ENCODE results near the gene CACNB2. TPM values are rescaled to one million over a fixed set of nuclear protein-coding genes. Genes with fewer than 3 reads are reported as not detected.

Gene CACNB2
- polyA plus RNA-seq, 1 of the 3 experiments (the other 2 are of a cell fraction) = 0.74 TPM

- no peak for TF ChIP-seq FOSL2 (IDR thresholded peaks at IDR 0.05; ENCODE audit: borderline replicate concordance, low read depth)
- no peak for TF ChIP-seq ELF1 (IDR thresholded peaks at IDR 0.05)
These were observed 7.2 kb upstream of the CACNB2 start (continued) for GRCh38 chr10:18133046-18133445.

DNA sequence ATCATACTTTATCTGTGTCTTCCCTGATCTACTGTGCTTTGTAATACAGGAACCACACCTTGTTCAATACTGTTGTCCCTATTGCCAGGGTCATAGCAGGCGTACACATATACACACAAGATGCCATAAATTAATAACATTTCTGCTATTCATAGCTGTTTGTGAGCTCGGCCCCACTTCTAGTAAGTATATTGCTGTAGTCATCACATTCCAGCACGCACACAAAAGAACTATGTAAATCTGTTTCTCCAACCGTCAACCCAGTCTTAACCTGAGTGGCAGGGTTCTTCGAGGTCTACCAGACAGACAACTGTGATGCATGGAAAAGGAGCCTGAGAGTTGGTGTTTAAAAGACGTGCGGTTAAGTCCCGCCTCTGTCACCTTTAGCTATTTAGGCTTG, 5.7 kb upstream of the CACNB2 start:
- Histone ChIP-seq H3F3A (replicated peaks; ENCODE audit: insufficient read depth) (no peaks in the 10 kb centered on the region), H3K27me3 (ENCODE audit: insufficient read depth) (peaks cover 3% of the 10 kb centered on the region; the same call in 1 of the 2 replicates), H3K79me2 (ENCODE audit: insufficient read depth) (no peaks in the 10 kb centered on the region), H3K27ac (ENCODE audit: low read depth in 2 of 2, low read length in 1 of 2) (no peak overlapping the region), H3K4me3 (ENCODE audit: low read depth in 2 of 2, low read length in 1 of 2) (no peak overlapping the region), H2AFZ (ENCODE audit: low read depth) (no peak overlapping the region), H3K9me2 (no peaks in the 10 kb centered on the region), H3K36me3 (replicated peaks in 1 of 2; ENCODE audit: control insufficient read depth in 1 of 2, insufficient read depth in 2 of 2, low read length in 1 of 2) (no peaks in the 10 kb centered on the region), H3K4me1 (ENCODE audit: control insufficient read depth in 1 of 2, insufficient read depth in 2 of 2, low read depth in 1 of 2, low read length in 1 of 2) (peaks cover 0 to 4% of the 10 kb centered on the region in 2 experiments; a peak in 2 of 4 replicates), H4K20me1 (ENCODE audit: insufficient read depth) (no peaks in the 10 kb centered on the region), H3K4me2 (no peak overlapping the region), H3K9me3 (no peaks in the 10 kb centered on the region), H3K9ac (no peak overlapping the region)
- WGBS (ENCODE audit: low lambda C conversion rate) = 77% methylated on average over 8 of the region's 8 CpGs
- no peak for TF ChIP-seq RAD21 (IDR thresholded peaks at IDR 0.05; ENCODE audit: low read length)
- TF ChIP-seq GABPA (IDR thresholded peaks at IDR 0.05; ENCODE audit: low read depth) = no peak
- no peak for TF ChIP-seq CHD2 (IDR thresholded peaks at IDR 0.05; ENCODE audit: low read length, partially characterized antibody)
- no peak for TF ChIP-seq MEF2A (IDR thresholded peaks at IDR 0.05; ENCODE audit: borderline replicate concordance, low read depth)
- TF ChIP-seq, protein P1, sequence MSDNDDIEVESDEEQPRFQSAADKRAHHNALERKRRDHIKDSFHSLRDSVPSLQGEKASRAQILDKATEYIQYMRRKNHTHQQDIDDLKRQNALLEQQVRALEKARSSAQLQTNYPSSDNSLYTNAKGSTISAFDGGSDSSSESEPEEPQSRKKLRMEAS (IDR thresholded peaks at IDR 0.05; ENCODE audit: low read depth) = no peak
- no peak for TF ChIP-seq RCOR1 (IDR thresholded peaks at IDR 0.05; ENCODE audit: low read length)
- POLR2A ChIA-PET = no interaction called here
- no peak for DNase-seq
- CTCF ChIA-PET = interaction anchor here (1.0 to 1.3 kb wide), 3 partner anchors 8 to 104 kb away, joined by 3 read pairs; no protein-coding TSS in a partner anchor

- CTCF ChIA-PET = interaction anchor here (1.0 kb wide), 1 partner anchor 8 kb away, joined by 3 read pairs; no protein-coding TSS in a partner anchor
These were observed 5.3 kb upstream of the CACNB2 start for GRCh38 chr10:18134921-18135320.

More at GRCh38 chr10:18134921-18135320, 5.3 kb upstream of the CACNB2 start:
- H3K4me2 ChIP-seq = no peak overlapping the region
- no peak overlapping the region for H2AFZ ChIP-seq (ENCODE audit: low read depth)
- H3K9me2 ChIP-seq = no peaks in the 10 kb centered on the region
- TF ChIP-seq EZH2phosphoT487 (IDR thresholded peaks at IDR 0.05; ENCODE audit: borderline replicate concordance, low read depth) = no peak
- no peak for TF ChIP-seq TEAD4 (IDR thresholded peaks at IDR 0.05; ENCODE audit: borderline replicate concordance, insufficient read depth)
- TF ChIP-seq CHD2 (IDR thresholded peaks at IDR 0.05; ENCODE audit: low read length, partially characterized antibody) = no peak
- no peak for TF ChIP-seq TCF12 (IDR thresholded peaks at IDR 0.05)
- TF ChIP-seq RCOR1 (IDR thresholded peaks at IDR 0.05; ENCODE audit: low read length) = no peak
- no peak for TF ChIP-seq EP300 (IDR thresholded peaks at IDR 0.05; ENCODE audit: borderline replicate concordance in 1 of 2, low read depth in 1 of 2, low read length in 1 of 2)
- TF ChIP-seq GABPA (IDR thresholded peaks at IDR 0.05; ENCODE audit: low read depth) = no peak
- TF ChIP-seq USF1 (IDR thresholded peaks at IDR 0.05; ENCODE audit: borderline replicate concordance, low read depth) = no peak
- TF ChIP-seq, protein P1 (IDR thresholded peaks at IDR 0.05; ENCODE audit: low read depth) = no peak
- TF ChIP-seq YY1 (IDR thresholded peaks at IDR 0.05; ENCODE audit: low read depth) = no peak
- no peak for TF ChIP-seq FOXM1 (IDR thresholded peaks at IDR 0.05; ENCODE audit: low read depth)
- no peak for TF ChIP-seq MEF2A (IDR thresholded peaks at IDR 0.05; ENCODE audit: borderline replicate concordance, low read depth)
- TF ChIP-seq PBX3 (IDR thresholded peaks at IDR 0.05) = no peak
- no peak overlapping the region for H3K9ac ChIP-seq
- DNase-seq = no peak
- no peak overlapping the region for H3K27ac ChIP-seq (ENCODE audit: low read depth in 2 of 2, low read length in 1 of 2)
- WGBS (ENCODE audit: low lambda C conversion rate) = 62% methylated on average over 4 of the region's 4 CpGs
- peaks cover 3 to 4% of the 10 kb centered on the region in 2 experiments; a peak in 2 of 4 replicates for H3K4me1 ChIP-seq (ENCODE audit: control insufficient read depth in 1 of 2, insufficient read depth in 2 of 2, low read depth in 1 of 2, low read length in 1 of 2)
- POLR2A ChIA-PET = no interaction called here
- H3K9me3 ChIP-seq = no peaks in the 10 kb centered on the region
- H3K79me2 ChIP-seq (ENCODE audit: insufficient read depth) = no peaks in the 10 kb centered on the region
- H3K4me3 ChIP-seq (ENCODE audit: low read depth in 2 of 2, low read length in 1 of 2) = no peak overlapping the region
- peaks cover 7% of the 10 kb centered on the region; the same call in 1 of the 2 replicates for H3K27me3 ChIP-seq (ENCODE audit: insufficient read depth)
- no peaks in the 10 kb centered on the region for H4K20me1 ChIP-seq (ENCODE audit: insufficient read depth)
- H3F3A ChIP-seq (replicated peaks; ENCODE audit: insufficient read depth) = no peaks in the 10 kb centered on the region
- H3K36me3 ChIP-seq (replicated peaks in 1 of 2; ENCODE audit: control insufficient read depth in 1 of 2, insufficient read depth in 2 of 2, low read length in 1 of 2) = no peaks in the 10 kb centered on the region
